Stimulated activated CD4-positive, alpha-beta T cell treated with anti-CD3 and anti-CD28 coated beads, Interleukin-12 subunit alpha, Interleukin-12 subunit beta, amount 100 ng/mL, for 48 hours (primary cell): ENCODE data around the gene ACVR2B.

Experiments used
- DNase-seq, 3 donors: peaks; one replicate each; pipeline ENCODE4 v3.0.0-alpha.2; 2020; ENCODE audit warnings: low read depth in 2 of 3, low spot score in 1 of 3

ACVR2B gene

DNA sequence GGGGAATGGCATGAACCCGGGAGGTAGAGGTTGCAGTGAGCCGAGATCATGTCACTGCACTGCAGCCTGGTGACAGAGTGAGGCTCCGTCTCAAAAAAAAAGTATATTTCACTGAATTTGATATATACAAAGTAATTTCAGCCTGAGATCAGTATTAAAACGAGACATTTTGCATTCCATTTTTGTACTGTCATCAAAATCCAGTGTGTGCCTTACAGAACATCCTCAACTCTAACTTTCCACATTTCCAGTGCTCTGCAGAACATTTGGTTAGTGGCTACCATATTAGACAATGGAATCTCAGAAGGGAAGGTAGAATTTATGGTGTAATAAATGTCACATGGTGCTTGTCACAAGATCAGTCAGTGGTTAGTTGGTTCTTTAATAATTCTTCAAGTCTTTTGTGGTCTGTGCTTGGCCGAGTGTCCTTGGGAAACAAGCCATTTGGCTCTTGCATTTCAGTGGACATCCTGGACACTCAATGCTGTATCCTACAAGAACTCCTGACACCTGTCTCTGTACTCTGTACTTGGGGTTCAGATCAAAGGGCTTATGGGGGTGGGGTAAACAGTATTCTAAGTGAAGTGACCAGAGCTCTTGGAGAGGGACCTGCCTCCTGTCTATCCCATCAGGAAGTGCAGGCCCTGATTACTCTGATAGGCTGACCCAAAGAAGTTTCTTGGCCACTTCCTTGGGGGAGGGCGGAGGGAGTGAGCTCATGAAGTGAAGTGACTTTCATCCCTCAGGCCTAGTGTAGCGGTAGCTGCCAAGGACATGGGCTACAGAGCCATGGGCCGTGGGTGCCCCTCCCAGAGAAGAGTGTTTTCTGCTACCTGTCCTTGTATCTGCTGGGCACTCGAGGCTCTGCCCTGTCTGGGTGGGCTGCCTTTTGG lies 3.7 kb downstream of the ACVR2B start:
- no peak for DNase-seq

GRCh38 chr3:38458796-38459498 lies 5.3 kb downstream of the ACVR2B start:
- no peak for DNase-seq

DNA sequence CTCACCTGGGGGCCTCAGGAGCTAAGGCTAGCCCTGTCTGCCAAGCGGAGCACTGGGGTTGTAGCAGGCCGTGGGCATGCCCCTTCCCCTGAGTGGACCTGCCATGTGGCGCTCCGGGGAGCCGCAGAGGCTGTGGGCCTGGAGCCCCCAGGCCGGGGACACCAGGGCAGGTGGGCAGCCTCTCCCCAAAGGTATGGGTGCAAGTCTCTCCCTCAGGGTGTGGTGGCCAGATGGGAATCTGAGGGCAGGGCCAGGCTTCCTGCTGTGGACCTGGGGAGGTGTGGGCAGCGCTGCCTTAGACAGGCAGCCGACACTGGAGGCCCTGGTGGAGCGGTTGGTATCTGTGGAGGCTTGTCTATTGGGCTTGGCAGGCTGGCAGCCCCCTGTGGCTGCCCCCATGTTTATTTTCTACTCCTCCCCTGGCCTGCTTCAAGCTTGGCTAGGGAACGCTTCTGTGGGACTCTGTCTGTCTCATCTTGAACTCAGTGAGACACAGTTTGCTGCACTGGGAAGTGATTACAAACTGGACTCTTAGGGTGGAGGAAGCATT lies 5.9 kb downstream of the ACVR2B start:
- no peak for DNase-seq

- no peak for DNase-seq
Measured at GRCh38 chr3:38460377-38461270, 6.9 kb downstream of the ACVR2B start.

GRCh38 chr3:38465588-38466154 lies 12.0 kb downstream of the ACVR2B start:
- no peak for DNase-seq

DNA sequence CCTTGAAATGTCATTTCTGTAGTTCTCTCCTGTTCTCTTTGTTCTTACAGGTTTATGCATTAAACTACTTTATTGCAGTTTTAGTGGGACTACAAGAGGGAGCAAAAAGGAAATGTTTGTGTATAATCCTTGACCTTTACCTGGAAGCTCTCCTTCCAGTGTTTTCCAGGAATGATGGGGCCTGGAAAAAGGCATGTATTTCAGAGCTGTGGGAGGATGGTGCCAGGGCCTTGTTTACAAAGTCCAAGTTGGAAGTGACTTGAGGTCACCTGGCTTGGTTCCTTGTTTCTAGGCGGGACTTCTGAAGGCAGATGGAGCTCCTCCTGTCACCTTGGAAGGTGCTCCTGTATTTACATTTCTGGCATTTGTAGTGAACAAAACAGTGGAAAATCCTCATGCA lies 15.1 kb downstream of the ACVR2B start:
- no peak for DNase-seq

DNA sequence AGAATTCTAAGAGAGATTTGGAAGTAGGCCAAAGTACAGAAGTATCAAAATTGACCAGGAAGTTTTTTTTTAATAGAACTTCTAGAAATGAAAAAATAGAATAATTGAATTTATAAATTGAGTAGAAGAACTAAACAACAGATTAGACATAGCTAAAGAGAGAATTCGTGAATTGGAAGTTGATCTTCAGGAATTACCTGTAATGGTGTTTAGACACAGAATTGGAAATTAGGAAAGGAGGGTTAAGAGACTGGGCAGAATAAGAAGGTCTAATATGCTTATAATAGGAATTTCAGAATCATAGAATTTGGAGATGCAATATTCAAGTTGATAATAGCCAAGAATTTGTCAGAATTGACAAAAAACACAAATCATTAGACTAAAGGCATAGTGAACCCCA lies 16.2 kb downstream of the ACVR2B start:
- DNase-seq = no peak

GRCh38 chr3:38471260-38471857 lies 17.7 kb downstream of the ACVR2B start:
- DNase-seq = no peak

DNA sequence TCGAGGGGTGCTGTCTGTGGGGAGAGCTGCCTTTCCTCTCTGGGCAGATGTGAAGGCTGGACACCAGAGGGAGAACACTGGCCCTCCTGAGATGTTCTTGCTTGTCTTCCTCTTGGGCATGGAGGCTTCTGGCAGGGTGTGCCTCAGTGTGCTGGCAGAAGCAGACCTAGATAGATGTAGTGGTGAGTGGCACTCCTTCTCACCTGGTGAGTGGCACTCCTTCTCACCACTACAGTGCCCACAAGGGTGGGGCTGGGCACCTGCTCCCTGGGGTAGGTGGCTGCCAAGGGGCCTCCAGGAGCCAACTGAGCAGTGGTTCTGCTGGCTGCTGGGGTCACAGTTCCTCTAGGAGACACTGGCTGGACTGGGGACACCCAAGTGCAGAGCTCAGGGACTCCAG lies 18.7 kb downstream of the ACVR2B start:
- DNase-seq = no peak

- no peak for DNase-seq
Measured at GRCh38 chr3:38473229-38473628, 19.5 kb downstream of the ACVR2B start.

DNA sequence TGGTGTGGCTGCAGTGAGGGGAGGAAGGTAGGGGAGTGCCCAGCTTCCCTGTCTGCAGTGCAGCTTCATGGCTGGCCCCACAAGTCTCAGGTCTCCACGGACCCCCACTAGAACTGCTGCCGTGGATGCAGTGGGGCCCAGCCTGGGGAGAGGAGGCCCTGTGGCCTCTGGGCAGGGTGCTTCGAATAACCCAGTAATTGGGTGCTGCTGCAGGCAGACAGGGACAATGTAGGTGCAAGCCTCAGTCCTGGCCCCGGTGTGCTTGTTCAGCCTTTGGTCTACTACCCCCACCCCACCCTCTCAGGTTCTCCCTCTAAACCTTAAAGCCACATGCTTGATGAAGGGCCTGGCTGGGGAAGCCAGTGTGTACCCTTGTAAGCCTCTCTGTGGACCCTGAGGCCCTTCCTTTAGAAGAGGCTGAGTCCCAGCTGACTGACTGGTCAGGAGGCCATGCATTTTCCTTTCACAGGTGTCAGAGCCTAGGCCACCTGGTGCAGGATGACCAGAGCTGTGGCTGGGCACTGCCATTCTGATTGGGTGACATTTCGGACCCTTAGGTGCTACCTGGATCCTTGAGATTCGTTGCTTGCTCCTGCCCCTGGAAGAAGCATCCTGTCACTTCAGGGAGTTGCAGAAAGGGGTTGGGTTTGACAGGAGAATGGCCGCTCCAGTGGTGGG lies 21.4 kb downstream of the ACVR2B start:
- no peak for DNase-seq

DNA sequence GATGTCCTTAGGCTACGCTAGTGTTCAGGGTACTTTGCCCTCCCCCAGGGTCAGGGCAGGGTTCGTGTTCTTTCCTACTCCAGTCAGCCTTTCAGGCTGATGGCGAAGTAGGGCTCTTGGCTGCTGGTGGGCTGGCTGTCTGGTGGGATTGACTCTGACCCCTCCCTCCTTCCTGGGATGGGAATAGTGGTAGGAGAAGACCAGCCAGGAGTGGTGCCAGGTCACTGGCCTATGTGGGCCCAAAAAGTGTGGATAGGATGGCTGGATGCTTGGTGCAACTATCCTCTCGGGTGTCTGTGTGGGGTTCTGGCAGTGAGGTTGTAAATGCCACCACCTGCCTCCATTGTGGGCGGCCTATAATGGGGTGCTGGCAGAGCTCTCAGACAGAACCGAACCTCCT lies 22.0 kb downstream of the ACVR2B start:
- DNase-seq = no peak

- DNase-seq = no peak
Measured at GRCh38 chr3:38476157-38476756, 22.6 kb downstream of the ACVR2B start.

- no peak for DNase-seq
Measured at GRCh38 chr3:38477057-38477820, 23.5 kb downstream of the ACVR2B start.

- no peak for DNase-seq
Measured at GRCh38 chr3:38477839-38478450, 24.3 kb downstream of the ACVR2B start.

DNA sequence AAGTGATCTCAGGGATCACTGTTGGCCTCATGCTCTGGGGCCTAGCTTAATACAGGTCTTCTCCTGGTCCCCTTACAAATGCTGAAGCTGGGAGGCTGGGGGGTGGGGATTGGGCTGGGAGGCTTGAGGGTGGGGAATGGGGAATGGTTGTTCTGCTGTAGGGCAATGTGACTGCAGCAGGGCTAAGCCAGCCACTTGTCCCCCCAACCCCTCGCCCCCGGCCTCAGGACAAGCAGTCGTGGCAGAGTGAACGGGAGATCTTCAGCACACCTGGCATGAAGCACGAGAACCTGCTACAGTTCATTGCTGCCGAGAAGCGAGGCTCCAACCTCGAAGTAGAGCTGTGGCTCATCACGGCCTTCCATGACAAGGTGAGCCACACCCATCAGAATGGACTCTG lies 25.2 kb downstream of the ACVR2B start:
- no peak for DNase-seq

DNA sequence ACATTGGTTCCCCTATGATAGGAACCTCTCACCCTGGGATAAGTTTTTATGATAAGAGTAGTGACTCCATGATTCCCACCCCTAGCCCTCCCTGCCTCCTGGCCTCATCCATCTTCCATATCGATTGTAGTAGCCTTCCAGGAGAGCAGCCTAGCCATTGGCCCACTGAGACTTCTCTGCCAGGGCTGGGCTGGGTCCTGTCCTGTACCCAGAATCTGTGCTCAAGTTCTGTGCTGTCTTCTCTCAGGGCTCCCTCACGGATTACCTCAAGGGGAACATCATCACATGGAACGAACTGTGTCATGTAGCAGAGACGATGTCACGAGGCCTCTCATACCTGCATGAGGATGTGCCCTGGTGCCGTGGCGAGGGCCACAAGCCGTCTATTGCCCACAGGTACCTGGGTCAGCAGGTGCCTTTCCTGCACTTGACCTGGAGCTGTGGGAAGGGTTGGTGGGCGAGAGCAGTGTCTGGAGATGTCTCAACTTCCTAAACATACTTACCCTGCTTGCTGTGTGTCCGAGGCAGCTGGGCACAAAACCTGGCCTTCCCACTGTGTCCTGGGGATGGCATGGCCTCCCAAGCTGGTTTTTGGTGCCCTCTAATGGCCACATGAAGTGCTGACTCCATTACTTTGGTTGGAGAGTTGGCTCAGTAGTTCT lies 25.9 kb downstream of the ACVR2B start:
- DNase-seq = peak in 2 of 3 donors; percentile 9 to 28

GRCh38 chr3:38480093-38480445 lies 26.4 kb downstream of the ACVR2B start:
- DNase-seq = no peak
